ENCODE measurements around the gene FNBP1. TPM values are rescaled to one million over a fixed set of nuclear protein-coding genes. Genes with fewer than 3 reads are reported as not detected.

The FNBP1 gene
- total and polyA plus RNA-seq, 4 donors, result 21.9 to 92.9 (median 63.8) TPM

DNA sequence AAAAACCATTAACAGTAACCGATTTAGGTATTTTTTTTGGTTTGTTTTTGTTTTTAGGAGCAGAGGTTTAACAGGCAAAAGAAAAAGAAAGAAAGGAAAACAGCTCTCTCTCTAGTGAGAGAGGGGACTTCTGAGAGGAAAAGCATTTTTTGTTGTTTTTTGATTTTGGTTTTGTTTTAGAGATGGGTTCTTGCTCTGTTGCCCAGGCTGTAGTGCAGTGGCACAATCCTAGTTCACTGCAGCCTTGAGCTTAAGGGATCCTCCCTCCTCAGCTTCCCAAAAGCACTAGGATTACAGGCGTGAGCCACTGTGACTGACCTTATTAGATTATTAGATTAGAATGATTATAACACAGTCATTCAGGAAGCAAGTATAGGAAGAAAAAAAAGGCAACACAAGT, 197.6 kb downstream of the FNBP1 start:
- H3K4me1 ChIP-seq (ENCODE audit: control insufficient read depth in 1 of 2, insufficient read depth in 2 of 2, low read length in 2 of 2), result no peaks in the 10 kb centered on the region
- no peaks in the 10 kb centered on the region for H3K9me3 ChIP-seq (ENCODE audit: control insufficient read depth, low read length)
- H3K36me3 ChIP-seq (ENCODE audit: control insufficient read depth in 1 of 2, insufficient read depth in 2 of 2, low read length in 1 of 2), result no peaks in the 10 kb centered on the region
- WGBS, 2 donors, result 66% methylated on average over 2 of the region's 2 CpGs
- no peak for DNase-seq
- intact Hi-C loops (cut with DNase I), result no loop called here
- ATAC-seq (ENCODE audit: low FRiP score), result no peak
- no peak overlapping the region for H3K4me3 ChIP-seq (ENCODE audit: low read length in 2 of 2)
- no peak overlapping the region for H3K27ac ChIP-seq (ENCODE audit: low read depth in 1 of 2, low read length in 2 of 2)
- H3K27me3 ChIP-seq (ENCODE audit: control insufficient read depth in 1 of 2, insufficient read depth in 2 of 2, low read length in 1 of 2), result no peaks in the 10 kb centered on the region

DNA sequence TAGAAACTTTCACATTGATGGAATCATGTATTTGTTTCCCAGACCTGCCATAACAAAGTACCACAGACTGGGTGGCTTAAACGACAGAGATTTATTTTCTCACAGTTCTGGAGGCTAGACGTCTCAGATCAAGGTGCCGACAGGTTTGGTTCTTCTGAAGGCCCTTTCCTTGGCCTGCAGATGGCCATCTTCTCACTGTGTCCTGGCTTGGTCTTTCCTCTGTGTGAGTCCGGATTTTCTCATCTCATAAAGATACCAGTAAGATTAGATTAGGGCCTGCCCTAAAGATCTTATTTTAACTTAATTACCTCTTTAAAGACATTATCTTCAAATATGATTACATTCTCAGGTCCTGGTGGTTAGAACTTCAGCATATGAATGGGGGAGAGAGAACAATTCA, 201.9 kb downstream of the FNBP1 start:
- H3K4me1 ChIP-seq (ENCODE audit: control insufficient read depth in 1 of 2, insufficient read depth in 2 of 2, low read length in 2 of 2), result no peaks in the 10 kb centered on the region
- no peaks in the 10 kb centered on the region for H3K36me3 ChIP-seq (ENCODE audit: control insufficient read depth in 1 of 2, insufficient read depth in 2 of 2, low read length in 1 of 2)
- no peak for ATAC-seq (ENCODE audit: low FRiP score)
- no peak overlapping the region for H3K4me3 ChIP-seq (ENCODE audit: low read length in 2 of 2)
- no peak for DNase-seq
- WGBS, 2 donors, result 62 to 65% methylated on average over 4 of the region's 4 CpGs
- no peaks in the 10 kb centered on the region for H3K9me3 ChIP-seq (ENCODE audit: control insufficient read depth, low read length)
- intact Hi-C loops (cut with DNase I), result no loop called here
- H3K27ac ChIP-seq (ENCODE audit: low read depth in 1 of 2, low read length in 2 of 2), result no peak overlapping the region
- no peaks in the 10 kb centered on the region for H3K27me3 ChIP-seq (ENCODE audit: control insufficient read depth in 1 of 2, insufficient read depth in 2 of 2, low read length in 1 of 2)

DNA sequence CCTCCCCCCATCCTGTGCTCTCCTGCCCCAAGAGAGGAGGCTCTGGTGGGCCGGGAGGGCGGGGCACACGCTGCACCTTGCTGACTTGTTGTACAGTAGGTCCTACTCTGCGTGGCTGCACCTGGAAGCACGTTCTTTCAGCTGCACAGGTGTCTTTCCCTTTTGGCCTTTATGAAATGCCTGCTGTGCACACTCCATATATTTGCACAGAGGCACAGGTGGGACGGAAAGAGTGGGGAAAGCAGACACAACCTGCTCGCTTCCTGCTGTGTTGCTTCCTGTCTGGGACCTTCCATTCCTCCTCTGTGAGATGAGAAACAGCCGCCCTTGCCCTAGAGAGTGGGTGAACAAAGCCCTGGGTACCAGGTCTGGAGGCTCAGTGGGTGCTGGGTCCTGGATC, 203.0 kb downstream of the FNBP1 start:
- 85 to 88% methylated on average over 8 of the region's 8 CpGs for WGBS, 2 donors
- no peak overlapping the region for H3K4me3 ChIP-seq (ENCODE audit: low read length in 2 of 2)
- DNase-seq, result no peak
- no peaks in the 10 kb centered on the region for H3K4me1 ChIP-seq (ENCODE audit: control insufficient read depth in 1 of 2, insufficient read depth in 2 of 2, low read length in 2 of 2)
- H3K9me3 ChIP-seq (ENCODE audit: control insufficient read depth, low read length), result no peaks in the 10 kb centered on the region
- ATAC-seq (ENCODE audit: low FRiP score), result no peak
- H3K27me3 ChIP-seq (ENCODE audit: control insufficient read depth in 1 of 2, insufficient read depth in 2 of 2, low read length in 1 of 2), result no peaks in the 10 kb centered on the region
- intact Hi-C loops (cut with DNase I), result no loop called here
- H3K27ac ChIP-seq (ENCODE audit: low read depth in 1 of 2, low read length in 2 of 2), result no peak overlapping the region
- H3K36me3 ChIP-seq (ENCODE audit: control insufficient read depth in 1 of 2, insufficient read depth in 2 of 2, low read length in 1 of 2), result no peaks in the 10 kb centered on the region

DNA sequence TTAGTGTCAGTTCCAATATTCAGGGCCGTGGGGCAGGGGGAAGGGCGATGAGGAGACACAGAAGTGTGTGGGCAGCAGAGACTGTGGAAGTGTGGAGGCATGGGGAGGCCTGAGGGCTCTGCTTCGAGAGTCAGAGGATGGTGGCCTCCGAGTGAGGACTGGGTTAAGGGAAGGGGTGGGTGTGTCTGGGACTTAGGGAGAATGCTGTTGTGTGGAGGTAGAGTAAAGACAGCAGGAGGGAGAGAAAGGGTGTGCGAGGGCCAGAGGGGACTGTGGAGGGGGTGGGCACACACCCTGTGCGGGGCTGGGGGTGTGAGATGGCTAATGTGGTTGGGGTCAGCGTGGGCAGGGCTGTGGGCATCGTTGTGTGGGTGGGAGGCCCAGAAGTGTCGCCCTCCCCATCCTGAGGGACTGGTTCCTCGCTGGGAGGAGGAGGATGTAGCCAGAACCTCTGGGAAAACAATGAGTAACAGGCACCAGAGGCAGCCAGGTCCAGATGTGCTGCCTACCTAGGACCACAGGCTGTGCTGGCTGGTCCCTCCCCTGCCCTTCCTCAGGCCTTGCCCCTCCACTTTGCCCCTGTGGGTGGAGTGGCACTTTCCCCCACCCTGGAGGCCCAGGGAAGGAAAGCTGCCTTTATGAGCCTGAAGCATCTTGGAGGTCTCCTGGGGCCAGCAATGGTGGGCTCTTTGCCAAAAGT, 203.5 kb downstream of the FNBP1 start:
- intact Hi-C loops (cut with DNase I), result loop anchor here in 1 of 2 donors (5.0 kb wide), 1 partner anchor 48 kb away; no protein-coding TSS in a partner anchor
- H3K9me3 ChIP-seq (ENCODE audit: control insufficient read depth, low read length), result no peaks in the 10 kb centered on the region
- DNase-seq (no peak), ATAC-seq (ENCODE audit: low FRiP score) (no peak)
- H3K27ac ChIP-seq (ENCODE audit: low read depth in 1 of 2, low read length in 2 of 2), result no peak overlapping the region
- no peak overlapping the region for H3K4me3 ChIP-seq (ENCODE audit: low read length in 2 of 2)
- 71 to 76% methylated on average over 10 of the region's 10 CpGs for WGBS, 2 donors
- no peaks in the 10 kb centered on the region for H3K4me1 ChIP-seq (ENCODE audit: control insufficient read depth in 1 of 2, insufficient read depth in 2 of 2, low read length in 2 of 2)
- no peaks in the 10 kb centered on the region for H3K36me3 ChIP-seq (ENCODE audit: control insufficient read depth in 1 of 2, insufficient read depth in 2 of 2, low read length in 1 of 2)
- H3K27me3 ChIP-seq (ENCODE audit: control insufficient read depth in 1 of 2, insufficient read depth in 2 of 2, low read length in 1 of 2), result no peaks in the 10 kb centered on the region

DNA sequence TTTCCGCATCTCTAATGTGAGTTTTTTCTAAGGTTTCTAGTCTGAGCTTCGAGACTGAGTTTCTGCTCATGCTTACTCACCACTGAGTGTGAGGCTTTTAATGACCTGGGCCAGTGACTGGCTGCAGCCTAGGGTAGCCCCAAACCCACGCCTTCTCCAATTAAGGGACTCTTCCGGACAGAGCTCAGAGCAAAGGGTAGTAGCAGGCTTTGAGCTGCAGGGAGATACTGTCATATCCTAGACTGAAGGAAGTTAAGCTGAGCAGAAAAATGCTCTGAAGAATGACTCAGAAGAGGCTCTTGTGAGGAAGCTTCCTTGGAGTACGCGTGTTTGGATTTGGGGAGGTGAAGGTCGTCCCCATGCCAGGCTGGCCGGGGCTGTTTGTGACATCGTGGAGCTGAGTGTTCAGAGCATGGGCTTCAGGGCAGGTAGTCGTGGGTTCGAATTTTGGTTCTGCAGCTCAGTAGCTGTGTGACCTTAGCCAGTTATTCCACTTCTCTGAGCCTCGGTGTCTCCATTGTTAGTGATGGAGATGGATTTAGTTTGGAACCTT, 204.2 kb downstream of the FNBP1 start:
- Histone ChIP-seq H3K27me3 (ENCODE audit: control insufficient read depth in 1 of 2, insufficient read depth in 2 of 2, low read length in 1 of 2) (no peaks in the 10 kb centered on the region), H3K27ac (ENCODE audit: low read depth in 1 of 2, low read length in 2 of 2) (peak overlapping the region in 1 of 2 donors; percentile 6), H3K9me3 (ENCODE audit: control insufficient read depth, low read length) (no peaks in the 10 kb centered on the region), H3K4me1 (ENCODE audit: control insufficient read depth in 1 of 2, insufficient read depth in 2 of 2, low read length in 2 of 2) (no peaks in the 10 kb centered on the region), H3K4me3 (ENCODE audit: low read length in 2 of 2) (no peak overlapping the region), H3K36me3 (ENCODE audit: control insufficient read depth in 1 of 2, insufficient read depth in 2 of 2, low read length in 1 of 2) (no peaks in the 10 kb centered on the region)
- 79 to 82% methylated on average over 12 of the region's 12 CpGs for WGBS, 2 donors
- DNase-seq (no peak), ATAC-seq (ENCODE audit: low FRiP score) (no peak)
- intact Hi-C loops (cut with DNase I), result loop anchor here in 1 of 2 donors (5.0 kb wide), 1 partner anchor 49 kb away; no protein-coding TSS in a partner anchor

Small RNA genes lying within 50 kb of the gene (microRNA-seq; reads per million reads assigned to microRNA genes)
- 0 to 1.8 reads per million in 2 donors for gene MIR6855

Other genes starting within 250 kb of the FNBP1 start
- 10 to 100 TPM; 20.4 to 24.3 TPM for gene TOR1B, start 240.0 kb downstream of the FNBP1 start, total RNA-seq
- 10 to 100 TPM; 11.4 to 19.5 TPM for gene TOR1B, start 240.0 kb downstream of the FNBP1 start, polyA plus RNA-seq
- 10 to 100 TPM; 27.1 to 29.0 TPM for gene TOR1A, start 219.1 kb downstream of the FNBP1 start, total RNA-seq
- gene TOR1A, start 219.1 kb downstream of the FNBP1 start, polyA plus RNA-seq, result 10 to 100 TPM; 25.2 to 25.7 TPM
- gene C9orf78, start 207.9 kb downstream of the FNBP1 start, total RNA-seq, result 10 to 100 TPM; 33.8 to 38.1 TPM
- gene C9orf78, start 207.9 kb downstream of the FNBP1 start, polyA plus RNA-seq, result 10 to 100 TPM; 67.5 to 93.0 TPM
- gene USP20, start 207.7 kb downstream of the FNBP1 start, total RNA-seq, result 10 to 100 TPM; 36.4 to 54.2 TPM
- gene USP20, start 207.7 kb downstream of the FNBP1 start, polyA plus RNA-seq, result 100 to 1,000 TPM in 1 of 2 donors, 10 to 100 TPM in 1; 15.9 to 108 TPM
- gene GPR107, start 10.7 kb upstream of the FNBP1 start, total RNA-seq, result 10 to 100 TPM; 43.3 to 48.2 TPM
- 10 to 100 TPM in 1 of 2 donors, 1 to 10 TPM in 1; 7.4 to 26.9 TPM for gene GPR107, start 10.7 kb upstream of the FNBP1 start, polyA plus RNA-seq
- 100 to 1,000 TPM in 1 of 2 donors, 10 to 100 TPM in 1; 72.1 to 171 TPM for gene NCS1, start 129.2 kb upstream of the FNBP1 start, total RNA-seq
- 10 to 100 TPM; 21.3 to 22.8 TPM for gene NCS1, start 129.2 kb upstream of the FNBP1 start, polyA plus RNA-seq
- gene HMCN2, start 222.6 kb upstream of the FNBP1 start, total RNA-seq, result 10 to 100 TPM in 1 of 2 donors, 1 to 10 TPM in 1; 7.8 to 14.8 TPM
- 1 to 10 TPM in 1 of 2 donors, under 1 TPM in 1; 0.25 to 1.4 TPM for gene HMCN2, start 222.6 kb upstream of the FNBP1 start, polyA plus RNA-seq

All from aorta (tissue), 5 donors.